Endothelial cell of hepatic sinusoid (primary cell): Measurements from ENCODE around the gene CEP112.

Experiments
- in situ Hi-C: cut with HindIII; loops from 2 replicates; pipeline ENCODE4 v1.10.0; 2017; ENCODE audit warnings: low sequenced_read_pairs

CEP112 gene

DNA sequence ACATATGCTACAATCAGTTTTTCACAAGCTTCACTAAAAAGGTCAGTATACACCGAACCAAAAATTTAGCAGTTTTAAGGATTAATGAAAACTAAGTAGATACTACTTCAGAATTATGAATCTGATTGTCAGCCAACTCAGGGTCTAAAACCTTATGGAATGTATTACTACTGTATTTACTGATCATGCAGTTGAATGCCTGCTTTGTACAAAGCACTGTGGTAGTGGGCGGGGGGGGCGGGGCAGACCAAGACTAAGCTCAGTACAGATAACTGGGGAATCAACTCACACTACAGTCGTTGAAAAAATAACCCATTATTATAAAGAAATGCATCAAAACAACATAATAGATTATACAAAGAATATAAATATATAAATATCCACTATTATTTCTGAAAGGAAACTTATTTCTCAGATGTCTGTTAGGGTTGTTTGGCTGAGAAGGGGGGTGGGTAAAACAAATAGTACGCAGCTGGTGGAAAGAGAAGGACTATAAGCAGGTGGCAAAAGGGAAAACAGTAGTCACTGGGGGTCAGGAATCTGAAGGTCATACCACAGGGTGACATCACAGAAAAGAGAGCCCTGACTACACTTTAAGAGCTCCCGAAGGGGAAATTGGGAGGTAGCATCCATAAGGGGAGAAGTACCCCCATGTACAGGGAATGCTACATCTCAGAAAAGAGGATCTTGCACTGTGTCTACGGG is 521.1 kb downstream of the CEP112 start:
- in situ Hi-C loops: no loop called here

DNA sequence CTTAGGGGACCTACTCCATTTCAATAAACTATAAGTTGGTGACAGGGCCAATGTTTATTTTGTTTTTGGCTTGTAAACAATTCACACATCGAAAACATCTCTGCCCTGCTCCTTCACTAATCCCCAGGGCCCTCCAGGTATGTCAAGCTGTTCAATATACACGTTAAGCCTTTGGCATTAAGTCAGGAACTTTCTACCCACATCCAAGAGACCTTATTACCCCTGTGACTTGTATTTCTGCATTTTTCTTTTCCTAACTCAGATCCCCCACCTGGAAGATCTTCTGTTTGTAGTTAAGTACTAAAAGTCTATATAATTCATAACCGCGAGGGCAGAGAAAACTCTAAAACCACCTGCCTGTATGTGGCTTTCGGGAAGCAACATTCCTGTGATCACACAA is 523.7 kb downstream of the CEP112 start:
- in situ Hi-C loops: no loop called here

DNA sequence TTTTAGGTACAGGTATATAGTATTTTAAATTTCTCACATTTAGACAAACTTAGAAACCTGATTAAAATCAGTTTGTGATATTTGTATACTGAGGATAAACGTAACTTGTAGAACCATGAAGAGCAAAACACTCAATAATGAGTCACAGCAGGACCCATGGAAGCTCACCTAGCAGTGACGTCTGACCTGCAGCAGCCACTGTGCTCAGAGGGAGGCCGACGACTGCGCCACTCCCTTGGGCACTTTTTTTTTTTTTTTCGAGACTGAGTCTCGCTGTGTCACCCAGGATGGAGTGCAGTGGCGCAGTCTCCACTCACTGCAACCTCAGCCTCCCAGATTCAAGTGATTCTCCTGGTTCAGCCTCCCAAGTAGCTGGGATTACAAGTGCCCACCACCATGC is 524.3 kb downstream of the CEP112 start:
- in situ Hi-C loops: no loop called here

DNA sequence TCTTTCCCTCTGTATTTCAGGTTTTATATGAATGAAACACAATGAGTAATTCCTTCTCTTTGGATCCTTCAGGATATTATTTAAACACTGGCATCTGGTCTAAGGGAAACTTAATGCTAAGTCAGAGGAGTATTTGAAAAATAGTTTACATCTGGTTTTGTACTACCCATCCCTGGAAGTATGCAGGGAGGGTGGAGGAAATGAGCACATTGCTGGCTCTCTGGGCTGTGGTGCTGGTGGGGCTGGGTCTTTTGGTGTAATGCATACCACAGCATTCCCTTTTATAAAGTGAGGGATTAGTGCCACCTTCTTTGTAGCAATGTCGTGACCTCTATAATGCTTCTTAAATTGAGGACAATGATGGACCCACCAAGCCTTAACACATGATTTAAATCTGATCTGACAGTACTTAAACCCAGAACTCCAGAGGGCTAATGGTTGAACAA is 525.0 kb downstream of the CEP112 start:
- in situ Hi-C loops: no loop called here

DNA sequence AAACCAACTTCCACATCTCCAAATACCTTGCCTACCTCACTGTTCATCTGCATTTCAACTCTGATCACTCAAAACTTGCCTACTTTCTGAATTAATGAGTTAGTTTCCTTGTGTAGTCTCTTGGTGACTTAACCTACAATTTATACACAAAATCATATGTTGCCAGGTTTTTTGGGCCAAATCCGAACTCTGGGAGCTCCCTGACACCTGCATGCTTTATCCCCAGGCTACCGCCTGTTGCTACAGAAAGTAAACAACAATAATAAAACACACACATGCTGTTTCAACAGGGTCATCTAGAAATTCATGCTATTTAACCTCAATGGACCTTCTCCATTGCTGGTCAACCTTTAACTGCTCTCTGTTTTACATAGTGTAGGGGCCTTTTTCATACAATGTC is 526.0 kb downstream of the CEP112 start:
- in situ Hi-C loops: no loop called here

DNA sequence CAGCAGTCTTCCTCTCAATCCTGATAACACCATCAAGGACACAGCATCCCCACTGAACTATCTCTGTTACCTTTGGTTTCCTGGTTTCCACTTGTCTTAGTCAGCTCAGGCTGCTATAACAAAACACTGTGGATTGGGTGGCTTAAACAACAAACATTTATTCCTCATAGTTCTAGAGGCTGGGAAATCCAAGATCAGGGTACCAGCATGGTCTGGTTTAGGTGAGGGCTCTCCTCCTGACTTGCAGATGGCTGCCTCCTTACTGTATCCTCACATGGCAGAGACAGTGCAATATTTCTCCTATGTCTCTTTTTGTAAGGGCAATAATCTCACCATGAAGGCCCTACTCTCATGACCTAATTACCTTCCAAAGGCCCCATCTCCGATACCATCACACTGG is 527.2 kb downstream of the CEP112 start:
- in situ Hi-C loops: no loop called here

DNA sequence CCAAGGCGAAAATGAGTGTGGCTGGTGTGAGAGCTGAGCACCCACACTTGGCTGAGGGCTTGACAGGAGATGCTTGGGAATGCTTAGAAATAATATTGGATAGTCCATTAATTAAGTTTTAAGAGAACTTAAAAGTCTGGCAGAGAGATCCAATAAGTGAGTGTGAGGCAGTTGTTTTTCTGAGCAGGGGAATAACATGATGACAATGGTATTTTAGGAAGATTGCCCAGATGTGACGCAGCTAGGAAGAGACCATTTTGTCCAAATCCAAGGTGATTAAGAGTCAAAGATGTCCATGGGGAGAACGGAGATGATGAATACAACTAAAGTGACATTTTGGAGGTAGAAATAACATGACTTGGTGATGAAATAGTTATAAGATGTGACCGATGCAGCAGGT is 527.7 kb downstream of the CEP112 start:
- in situ Hi-C loops: no loop called here

DNA sequence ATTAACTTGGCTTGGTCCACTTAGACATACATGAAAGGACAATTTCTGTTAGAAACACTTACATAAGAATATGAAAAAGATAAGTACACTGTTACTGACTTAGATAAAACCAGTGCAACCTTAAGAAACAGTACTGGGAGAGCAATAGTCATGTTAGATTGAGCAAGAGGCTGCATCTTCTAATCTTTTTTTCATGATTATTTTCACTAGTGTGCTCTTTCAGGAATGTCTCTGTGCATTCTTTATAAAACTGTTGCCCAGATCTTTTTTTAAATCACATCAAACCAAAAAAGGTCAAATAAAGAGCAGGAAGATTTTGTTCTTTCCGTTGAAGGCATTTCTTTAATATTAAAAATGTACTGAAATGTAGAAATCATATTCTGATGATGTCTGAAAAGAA is 529.7 kb downstream of the CEP112 start:
- in situ Hi-C loops: no loop called here

DNA sequence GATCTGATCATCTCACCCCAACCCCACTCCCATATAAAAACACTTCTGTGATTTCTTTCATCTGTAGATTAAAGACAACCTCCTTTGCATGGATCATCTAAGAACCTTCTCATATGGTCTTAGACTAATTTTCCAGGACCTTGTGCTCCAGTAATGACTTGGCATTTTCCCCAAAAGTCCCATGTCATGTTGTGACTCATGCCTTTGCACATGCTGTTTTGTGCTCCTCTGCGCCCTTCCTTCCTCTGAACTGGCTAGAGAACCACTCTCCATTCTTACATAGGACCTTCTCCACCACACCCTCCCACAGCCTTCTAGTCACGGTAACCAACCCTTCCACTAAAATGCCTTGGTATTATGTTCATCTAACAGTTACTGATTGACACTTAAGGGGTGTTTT is 531.0 kb downstream of the CEP112 start:
- in situ Hi-C loops: no loop called here

DNA sequence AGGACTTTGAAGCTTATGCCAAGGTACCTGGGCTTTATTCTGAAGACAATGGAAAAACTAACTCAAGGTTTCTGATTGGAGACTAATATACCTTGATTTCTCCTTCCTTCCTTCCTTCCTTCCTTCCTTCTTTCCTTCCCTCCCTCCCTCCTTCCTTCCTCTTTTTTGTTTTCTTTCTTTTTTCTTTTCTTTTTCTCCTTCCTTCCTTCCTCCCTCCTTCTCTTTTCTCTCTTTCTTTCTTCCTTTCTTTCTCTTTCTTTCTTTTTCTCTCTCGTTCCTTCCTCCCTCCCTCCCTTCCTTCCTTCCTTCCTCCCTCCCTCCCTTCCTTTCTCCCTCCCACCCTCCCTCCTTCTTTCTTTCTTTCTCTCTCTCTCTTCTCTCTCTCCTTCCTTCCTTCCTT is 531.9 kb downstream of the CEP112 start:
- in situ Hi-C loops: no loop called here

DNA sequence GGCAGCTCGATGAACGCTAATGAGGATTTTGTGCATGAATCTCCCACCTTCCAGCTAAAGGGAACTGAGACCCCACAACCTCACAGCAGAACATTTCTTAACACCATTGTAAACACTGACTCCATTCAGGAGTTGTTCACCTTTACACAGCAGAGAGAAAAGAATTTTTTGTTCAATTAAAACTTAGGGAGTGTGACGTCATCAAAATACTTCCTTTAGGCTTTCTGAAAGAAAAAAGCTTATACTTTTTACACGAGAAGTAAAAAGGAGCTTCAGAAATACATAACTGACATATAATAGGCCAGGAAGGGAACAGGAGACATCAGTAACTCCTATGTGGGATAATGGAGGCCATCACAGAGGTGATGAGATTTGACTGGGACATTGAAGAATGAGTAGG is 532.4 kb downstream of the CEP112 start:
- in situ Hi-C loops: no loop called here

DNA sequence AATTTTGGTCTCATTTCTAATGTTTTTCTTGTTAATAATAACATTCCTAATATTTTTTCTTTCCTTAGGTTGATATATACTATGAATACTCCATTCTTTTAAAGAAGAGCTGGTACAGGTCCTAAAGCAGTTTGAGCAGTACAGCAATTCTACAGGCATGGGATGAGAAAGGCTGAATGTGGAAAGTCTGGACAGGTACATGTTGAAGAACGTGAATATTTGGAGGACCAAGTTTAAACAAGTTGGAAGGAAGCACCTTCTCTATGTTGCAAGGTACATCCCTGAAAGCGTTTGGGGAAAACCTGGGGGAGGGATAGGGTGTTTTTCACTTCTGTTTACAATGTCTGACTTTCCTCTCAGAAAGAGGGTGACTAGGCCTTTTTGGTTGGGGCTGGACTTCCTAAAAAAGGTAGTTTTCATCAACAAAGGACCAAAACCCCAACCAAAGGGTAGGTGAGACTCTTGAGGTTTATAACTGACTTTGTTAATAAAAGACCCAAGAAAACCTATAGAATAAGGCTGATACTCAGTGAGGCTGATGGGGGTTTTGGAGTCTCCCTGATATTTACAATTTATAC is 534.6 kb downstream of the CEP112 start:
- in situ Hi-C loops: no loop called here

DNA sequence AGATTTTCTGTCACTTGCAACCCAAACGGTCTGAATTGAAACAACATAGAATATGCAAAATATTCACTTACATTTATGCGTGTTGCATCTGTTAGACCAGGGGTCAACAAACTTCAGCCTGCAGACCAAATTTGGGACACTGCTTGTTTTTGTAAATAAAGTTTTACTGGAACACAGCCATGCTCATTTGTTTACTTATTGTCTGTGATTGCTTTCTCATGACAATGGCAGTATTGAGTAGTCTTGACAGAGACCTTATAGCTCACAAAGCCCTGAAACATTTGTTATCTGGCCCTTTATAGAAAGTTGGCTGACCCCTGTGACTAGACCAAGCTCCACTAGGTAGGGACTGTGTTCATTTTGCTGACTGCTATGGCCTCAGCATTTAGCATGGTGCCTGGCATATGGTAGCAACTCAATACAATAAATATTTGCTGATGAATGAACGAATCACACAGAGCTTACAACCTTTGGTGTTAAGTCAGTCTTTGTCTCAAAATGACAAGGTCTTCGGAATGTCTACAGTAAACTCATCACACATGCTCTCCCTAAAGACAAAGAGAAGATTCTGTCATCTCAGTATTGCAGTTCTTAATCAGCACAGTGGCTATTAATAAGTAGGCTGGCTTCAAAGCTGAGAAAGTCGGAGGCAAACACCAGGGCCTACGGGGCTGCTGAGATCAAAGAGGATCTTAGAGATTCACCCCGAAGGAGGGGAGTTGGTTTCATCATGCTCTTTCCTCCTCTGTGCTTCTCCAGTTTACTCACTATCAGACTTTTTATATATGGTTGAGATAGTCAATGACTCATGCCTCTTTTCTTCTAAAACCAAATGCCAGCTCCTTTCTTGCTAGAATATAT is 535.3 kb downstream of the CEP112 start:
- in situ Hi-C loops: no loop called here

DNA sequence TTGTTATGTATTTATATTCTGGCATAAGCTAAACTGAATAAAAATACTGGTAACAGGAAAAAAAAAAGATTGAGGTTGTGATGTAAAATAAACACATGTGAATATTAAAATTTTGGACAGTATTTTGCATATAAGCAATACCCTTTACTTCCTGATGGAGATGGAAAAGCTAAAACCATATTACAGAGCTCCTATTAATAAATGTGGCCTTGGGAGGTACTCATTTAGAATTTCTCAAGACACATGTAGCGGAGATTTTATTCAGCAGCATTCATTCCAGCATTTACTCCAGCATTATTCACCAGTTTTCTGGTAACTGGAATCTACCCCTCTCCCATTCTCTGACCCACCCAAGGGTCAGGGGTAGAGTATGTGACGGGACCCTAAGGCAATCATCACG is 536.2 kb downstream of the CEP112 start:
- in situ Hi-C loops: no loop called here

DNA sequence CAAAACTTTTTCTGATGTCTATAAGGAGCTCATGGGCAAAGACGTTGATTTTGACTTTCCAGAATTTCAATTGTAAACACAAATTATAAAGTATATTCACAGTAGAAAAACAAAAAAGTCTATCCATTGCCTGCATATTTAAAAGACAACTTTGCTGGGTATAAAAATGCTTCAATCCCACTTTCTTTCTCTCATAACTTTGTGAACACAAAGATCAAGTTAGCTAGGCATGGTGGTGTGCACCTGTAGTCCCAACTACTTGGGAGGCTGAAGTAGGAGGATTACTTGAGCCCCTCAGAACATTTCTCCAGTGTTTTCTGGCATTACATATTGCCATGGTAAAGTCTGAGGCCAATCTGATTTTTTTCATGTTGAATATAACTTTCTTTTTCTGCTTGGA is 547.4 kb downstream of the CEP112 start:
- in situ Hi-C loops: no loop called here

DNA sequence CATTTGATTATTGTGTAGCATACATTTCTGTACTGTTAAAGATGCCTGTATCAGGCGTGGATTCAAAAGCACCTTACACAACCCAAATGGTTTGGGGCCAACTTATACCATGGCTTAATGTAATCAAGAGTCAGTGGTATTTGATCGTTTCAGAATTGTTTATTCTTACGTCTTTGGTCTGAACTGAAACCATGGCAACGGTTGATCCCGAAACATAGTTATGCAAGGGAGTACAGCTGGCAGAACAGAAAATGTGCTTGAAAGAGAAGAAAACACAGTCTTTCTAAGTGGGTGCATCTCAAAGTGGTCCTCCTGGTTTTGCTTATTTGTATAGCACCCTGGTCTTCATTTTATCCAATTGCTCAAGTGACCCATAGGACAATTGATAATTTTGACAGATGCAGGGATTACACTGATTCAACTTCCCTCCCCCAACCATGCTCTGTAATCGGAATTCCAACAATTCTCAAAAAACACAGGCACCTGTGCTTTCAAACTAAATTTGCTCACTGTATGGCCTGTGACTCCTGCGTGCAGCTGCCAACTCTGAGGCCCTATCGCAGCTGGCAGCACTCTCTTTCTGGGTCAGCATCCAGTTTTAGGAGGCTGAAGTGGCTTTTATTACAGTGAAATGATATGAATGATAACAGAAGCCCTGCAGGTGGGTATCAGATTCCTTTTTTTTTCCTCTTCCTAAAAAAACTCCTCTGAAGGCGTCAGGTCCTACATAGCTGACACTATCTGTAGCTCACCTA is 553.5 kb downstream of the CEP112 start:
- in situ Hi-C loops: no loop called here

DNA sequence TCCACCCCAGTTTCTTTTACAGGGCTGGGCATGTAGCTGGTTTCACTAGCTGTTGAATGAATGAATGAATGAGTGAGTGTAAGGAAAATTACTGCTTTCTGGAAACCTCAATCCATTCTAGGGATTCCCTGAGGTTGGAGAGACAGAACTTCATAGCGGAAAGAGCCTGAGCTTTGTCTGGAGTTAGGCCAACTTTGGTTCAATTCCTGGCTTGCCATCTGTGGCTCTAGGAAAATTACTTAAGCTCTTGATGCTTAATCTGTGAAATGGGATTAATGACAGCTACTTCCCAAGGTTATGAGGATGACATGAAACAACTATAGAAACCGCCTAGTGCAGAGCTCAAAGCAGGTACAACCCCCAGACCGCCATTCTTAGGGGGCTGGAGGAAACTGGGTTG is 554.1 kb downstream of the CEP112 start:
- in situ Hi-C loops: no loop called here

DNA sequence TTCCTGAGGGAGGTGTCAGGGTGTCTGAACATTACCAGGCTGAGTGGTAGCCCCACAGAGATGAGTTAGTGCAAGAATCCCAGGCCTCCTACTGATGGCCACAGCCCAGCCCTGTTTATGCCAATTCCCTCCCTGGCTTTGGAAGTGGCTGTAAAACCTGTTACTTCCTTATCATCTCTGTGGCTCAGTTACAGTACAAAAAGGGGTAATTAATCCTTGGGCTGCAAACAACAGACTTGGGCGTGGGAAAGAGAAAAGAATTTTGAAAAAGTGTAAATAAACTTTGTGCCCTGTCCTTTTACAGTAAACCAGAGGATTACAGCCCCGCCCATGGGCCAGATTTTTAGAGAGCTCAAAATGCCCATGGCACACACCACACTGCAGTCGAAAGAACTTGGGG is 557.4 kb downstream of the CEP112 start:
- in situ Hi-C loops: no loop called here

DNA sequence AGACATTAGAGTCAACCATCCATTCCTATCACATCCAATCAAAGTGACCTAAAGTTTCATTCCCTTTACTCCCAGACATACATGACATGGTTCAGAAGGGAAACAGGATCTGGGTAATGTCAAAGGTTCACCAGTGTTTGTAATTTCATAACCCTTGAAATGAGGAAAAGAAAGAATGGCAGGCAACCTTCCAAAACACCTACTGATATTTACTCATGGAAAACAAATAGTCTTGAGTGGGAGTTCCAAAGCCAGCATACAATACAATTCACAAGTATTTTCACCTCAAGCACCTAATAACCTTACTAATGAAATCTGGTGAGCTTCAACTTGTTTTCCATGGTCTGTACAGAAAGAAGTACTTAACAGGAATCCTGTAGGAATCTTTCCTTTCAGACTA is 557.9 kb downstream of the CEP112 start:
- in situ Hi-C loops: no loop called here

DNA sequence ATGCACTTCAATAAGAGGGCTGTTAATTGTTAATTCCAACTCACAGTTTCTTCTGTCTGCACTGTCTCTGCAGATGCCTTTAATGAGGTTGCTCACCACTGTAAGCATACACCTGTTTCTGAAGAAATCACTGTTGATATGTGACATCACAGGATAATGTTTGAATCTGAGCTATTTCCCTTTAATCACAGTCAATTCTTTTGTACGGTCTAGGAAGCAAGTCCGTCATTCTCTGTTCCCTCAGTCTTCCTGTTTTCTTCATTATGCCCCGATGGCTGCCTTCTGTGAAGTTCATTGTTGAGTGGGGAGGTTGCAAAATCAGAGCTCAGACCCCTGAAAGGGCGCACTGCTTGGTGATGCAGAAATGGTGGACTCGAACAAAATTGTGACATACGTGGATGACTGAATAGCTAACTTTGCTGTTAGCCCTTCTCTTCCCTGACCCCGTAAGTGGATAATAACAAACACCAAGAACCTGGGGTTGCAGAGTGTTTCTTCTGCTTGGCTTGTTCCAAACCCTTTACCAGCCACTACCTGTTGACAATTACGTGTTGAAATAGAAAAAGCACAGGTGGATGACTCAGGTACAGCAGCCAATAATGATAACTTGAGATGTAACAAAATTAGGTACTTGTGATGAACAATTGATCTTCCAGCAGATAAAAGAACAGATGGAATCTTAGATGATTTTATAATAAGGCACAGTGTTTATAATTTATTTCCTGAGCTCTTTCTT is 558.6 kb downstream of the CEP112 start:
- in situ Hi-C loops: no loop called here

DNA sequence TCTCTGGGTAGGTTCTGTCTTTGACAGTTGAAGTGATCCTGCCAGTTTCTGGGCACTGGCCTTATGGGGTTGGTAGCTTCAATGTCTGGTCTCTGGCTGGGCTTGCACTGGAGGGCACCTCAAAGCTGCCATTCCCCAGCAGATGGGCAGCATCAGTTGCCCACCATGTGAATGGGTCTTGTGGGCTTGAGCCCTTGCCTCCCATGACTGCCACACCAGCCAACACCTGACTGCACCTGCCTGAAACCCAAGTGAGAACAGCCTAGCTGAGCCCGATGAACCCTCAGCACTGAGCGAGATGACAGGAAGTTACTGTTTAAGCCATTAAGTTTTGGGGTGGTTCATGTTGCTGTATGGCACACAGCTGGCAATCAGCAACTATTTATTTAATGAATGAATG is 561.4 kb downstream of the CEP112 start:
- in situ Hi-C loops: no loop called here
